Fibroblast of mammary gland (primary cell): Measurements from ENCODE around the gene PLOD1.
A peak's percentile ranks its signal among the peaks of the same experiment; 100 is the strongest.

Experiments used
- DNase-seq: peaks from one replicate; pipeline ENCODE4 v3.0.0-alpha.2; 2010; ENCODE audit warnings: low read depth
- H3K4me3 ChIP-seq: 2 replicates; pipeline ENCODE4 v1.5.1; 2011; ENCODE audit warnings: low read depth, mild to moderate bottlenecking, low read length, moderate library complexity; ENCODE audit not compliant: control insufficient read depth
- CTCF ChIP-seq: conservative IDR thresholded peaks from 2 replicates; pipeline ENCODE4 v1.5.1; 2011; ENCODE audit warnings: low read depth, low read length, inconsistent platforms; ENCODE audit not compliant: control insufficient read depth, insufficient read depth

The PLOD1 gene

GRCh38 chr1:11997081-11997850 lies 62.7 kb downstream of the PLOD1 start:
- no peak for DNase-seq

GRCh38 chr1:11998636-11999035 lies 64.1 kb downstream of the PLOD1 start:
- DNase-seq, result no peak
- TF ChIP-seq CTCF, result no peak
- H3K4me3 ChIP-seq, result no peak overlapping the region

More at GRCh38 chr1:11997081-11997850, 62.7 kb downstream of the PLOD1 start:
- TF ChIP-seq CTCF, result no peak
- no peak overlapping the region for H3K4me3 ChIP-seq

GRCh38 chr1:11999236-11999635 lies 64.7 kb downstream of the PLOD1 start:
- H3K4me3 ChIP-seq, result no peak overlapping the region
- DNase-seq, result no peak
- no peak for TF ChIP-seq CTCF

- DNase-seq, result peak; percentile 55
- TF ChIP-seq CTCF, result peak; percentile 64
- no peak overlapping the region for H3K4me3 ChIP-seq
These were observed 66.9 kb downstream of the PLOD1 start for GRCh38 chr1:12001249-12001917.

- no peak for DNase-seq
- no peak for TF ChIP-seq CTCF
- no peak overlapping the region for H3K4me3 ChIP-seq
These were observed 67.5 kb downstream of the PLOD1 start for GRCh38 chr1:12001996-12002493.

GRCh38 chr1:12003762-12004161 lies 69.2 kb downstream of the PLOD1 start:
- no peak for TF ChIP-seq CTCF
- DNase-seq, result no peak
- no peak overlapping the region for H3K4me3 ChIP-seq
